A549 (cell line): ENCODE measurements around the gene NCLN. TPM values are rescaled to one million over a fixed set of nuclear protein-coding genes. Genes with fewer than 3 reads are reported as not detected.

ENCODE experiments used
- ATAC-seq, 2 experiments: fragments of 200-7000 bp in 1 of 2; fragments of >200 bp in 1 of 2; cut with Nextera tagmentation in 1 of 2; cut with Tn5 transposase in 1 of 2; 3 replicates each; pipeline versions ENCODE4 v1.8.0 to v1.9.1; 2018 to 2020; ENCODE audit warnings: mild to moderate bottlenecking in 1 of 2, moderate library complexity in 1 of 2
- CTCF ChIA-PET: fragments of 300-600 bp; sonication (Branson Sonifier 250); formaldehyde crosslinking; extraction: SDS; loops from one replicate; lab custom pipeline; 2021; ENCODE audit warnings: antibody characterized with exemption, inconsistent platforms; lab: Yijun Ruan, JAX
- POLR2A ChIA-PET: fragments of 350-600 bp; formaldehyde crosslinking; extraction: SDS; loops from one replicate; lab custom pipeline; 2021; ENCODE audit warnings: antibody characterized with exemption, inconsistent platforms; lab: Yijun Ruan, JAX
- DNase-seq, 2 experiments: peaks; one replicate each; pipeline versions ENCODE4 v3.0.0 to v3.0.0-alpha.2; 2011 to 2016; ENCODE audit warnings: low read depth in 1 of 2, low spot score in 1 of 2
- FAIRE-seq: peaks from 2 replicates; lab custom pipeline; 2011; peaks lifted over from hg19 to GRCh38; lab: Jason Lieb, UNC
- H3K27ac ChIP-seq, 2 experiments: fragments of >200 bp; sonication (Bioruptor Twin); formaldehyde crosslinking; 3 replicates each; pipeline ENCODE4 v1.5.1; 2016 to 2017
- H3K4me1 ChIP-seq: fragments of >200 bp; sonication (Bioruptor Twin); formaldehyde crosslinking; 3 replicates; pipeline ENCODE4 v1.6.1; 2016
- H3K4me2 ChIP-seq: fragments of >200 bp; sonication (Bioruptor Twin); formaldehyde crosslinking; 3 replicates; pipeline ENCODE4 v1.6.1; 2016
- H3K4me3 ChIP-seq: fragments of >200 bp; sonication (Bioruptor Twin); formaldehyde crosslinking; 3 replicates; pipeline ENCODE4 v1.5.1; 2016
- H3K9me3 ChIP-seq: fragments of >200 bp; sonication (Bioruptor Twin); formaldehyde crosslinking; 3 replicates; pipeline ENCODE4 v1.6.1; 2016
- BCL3 ChIP-seq: fragments of >200 bp; sonication (Bioruptor Twin); formaldehyde crosslinking; IDR thresholded peaks from 3 replicates; pipeline ENCODE4 v1.6.1; 2016
- CBX2 ChIP-seq: fragments of 200-600 bp; sonication (generic); IDR thresholded peaks from 2 replicates; pipeline ENCODE4 v1.6.1; 2016; ENCODE audit warnings: low read depth, mild to moderate bottlenecking, borderline replicate concordance
- CBX8 ChIP-seq: fragments of 200-600 bp; sonication (generic); IDR thresholded peaks from 2 replicates; pipeline ENCODE4 v1.6.1; 2016
- CHD2 ChIP-seq: fragments of 150-350 bp; IDR thresholded peaks from 2 replicates; pipeline ENCODE4 v1.6.1; 2014; ENCODE audit warnings: low read length; ENCODE audit not compliant: partially characterized antibody
- CHD4 ChIP-seq: fragments of 200-600 bp; sonication (generic); IDR thresholded peaks from 2 replicates; pipeline ENCODE4 v1.6.1; 2016; ENCODE audit warnings: antibody characterized with exemption, mild to moderate bottlenecking, borderline replicate concordance
- CTCF ChIP-seq: fragments of >200 bp; sonication (Bioruptor Twin); formaldehyde crosslinking; IDR thresholded peaks from 3 replicates; pipeline ENCODE4 v1.5.1; 2016
- E2F6 ChIP-seq: IDR thresholded peaks from 2 replicates; pipeline ENCODE4 v1.6.1; 2012; ENCODE audit warnings: low read depth, borderline replicate concordance
- ELK1 ChIP-seq: fragments of 150-350 bp; IDR thresholded peaks from 2 replicates; pipeline ENCODE4 v1.6.1; 2014; ENCODE audit warnings: low read depth, mild to moderate bottlenecking, low read length
- EP300 ChIP-seq, 2 experiments: fragments of >200 bp; sonication (Bioruptor Twin); formaldehyde crosslinking; IDR thresholded peaks; 2 replicates in 1 of 2; 3 replicates in 1 of 2; pipeline ENCODE4 v1.6.1; 2016 to 2017
- ESRRA ChIP-seq: fragments of 150-350 bp; IDR thresholded peaks from 2 replicates; pipeline ENCODE4 v1.6.1; 2014; ENCODE audit warnings: mild to moderate bottlenecking, low read length, borderline replicate concordance
- FOSL2 ChIP-seq, 2 experiments: fragments of 450-650 bp in 1 of 2; fragments of >200 bp in 1 of 2; sonication (Bioruptor Twin) in 1 of 2; formaldehyde crosslinking; IDR thresholded peaks; 2 replicates each; pipeline versions ENCODE4 v1.5.0 to v1.6.1; 2016 to 2020; ENCODE audit warnings: mild to moderate bottlenecking in 1 of 2, moderate library complexity in 1 of 2
- GATA3 ChIP-seq: IDR thresholded peaks from 2 replicates; pipeline ENCODE4 v1.6.1; 2012; ENCODE audit warnings: borderline replicate concordance
- HMGXB4 ChIP-seq: fragments of 250-450 bp; sonication (Bioruptor Pico); IDR thresholded peaks from 2 replicates; pipeline ENCODE4 v1.5.0; 2021; ENCODE audit warnings: mild to moderate bottlenecking, moderate library complexity, borderline replicate concordance
- HOXB5 ChIP-seq: fragments of 250-450 bp; sonication (Bioruptor Pico); IDR thresholded peaks from 2 replicates; pipeline ENCODE4 v1.5.0; 2020; ENCODE audit warnings: mild to moderate bottlenecking, moderate library complexity
- JUN ChIP-seq, 2 experiments: fragments of >200 bp; sonication (Bioruptor Twin); formaldehyde crosslinking; IDR thresholded peaks; 2 replicates in 1 of 2; 3 replicates in 1 of 2; pipeline ENCODE4 v1.6.1; 2016 to 2017
- KDM5A ChIP-seq: fragments of 200-600 bp; sonication (generic); IDR thresholded peaks from 2 replicates; pipeline ENCODE4 v1.6.1; 2016; ENCODE audit warnings: antibody characterized with exemption, mild to moderate bottlenecking
- MAX ChIP-seq: IDR thresholded peaks from 2 replicates; pipeline ENCODE4 v1.6.1; 2012
- NFE2L2 ChIP-seq: fragments of 150-350 bp; conservative IDR thresholded peaks from 2 replicates; pipeline ENCODE4 v1.6.1; 2014; ENCODE audit warnings: low read length
- NPAS2 ChIP-seq: fragments of 250-450 bp; sonication (Bioruptor Pico); IDR thresholded peaks from 2 replicates; pipeline ENCODE4 v1.8.0; 2022; ENCODE audit warnings: mild to moderate bottlenecking, moderate library complexity, borderline replicate concordance
- POLR2A ChIP-seq: IDR thresholded peaks from 2 replicates; pipeline ENCODE4 v1.6.1; 2012; ENCODE audit warnings: mild to moderate bottlenecking, low read length
- RFX5 ChIP-seq: fragments of 450-650 bp; IDR thresholded peaks from 2 replicates; pipeline ENCODE4 v1.7.1; 2014; ENCODE audit warnings: antibody characterized with exemption, mild to moderate bottlenecking, moderate library complexity
- RNF2 ChIP-seq: fragments of 200-600 bp; sonication (generic); IDR thresholded peaks from 2 replicates; pipeline ENCODE4 v1.6.1; 2016; ENCODE audit warnings: low read depth, mild to moderate bottlenecking, antibody characterized with exemption, moderate library complexity, borderline replicate concordance
- SREBF2 ChIP-seq: fragments of 450-650 bp; IDR thresholded peaks from 2 replicates; pipeline ENCODE4 v1.6.1; 2014; ENCODE audit warnings: mild to moderate bottlenecking, moderate library complexity
- TP53 ChIP-seq: fragments of 250-450 bp; sonication (Bioruptor Pico); IDR thresholded peaks from 2 replicates; pipeline ENCODE4 v1.5.0; 2021; ENCODE audit warnings: mild to moderate bottlenecking, moderate library complexity
- WGBS: methylation state at CpG from one replicate; pipeline ENCODE4 v1.1.6; 2017; ENCODE audit errors: missing lambda C conversion rate; 5-methylcytosine and 5-hydroxymethylcytosine counted together
- polyA plus RNA-seq, 4 experiments: library from polyadenylated mRNA; depleted of rRNA in 3 of 4; stranded (reverse); fragments of >200 nt; fragmentation: RNase III in 1 of 4; extraction: RNeasy Plus Mini Kit Qiagen cat#74134 plus additional on column Dnase treatment in 1 of 4; gene quantifications; 2 replicates in 3 of 4; 3 replicates in 1 of 4; pipeline ENCODE4 v1.2.3, GENCODE V29; 2011 to 2017

NCLN gene
- polyA plus RNA-seq, 2 of the 4 experiments (the other 2 are of a cell fraction): 22.8 to 58.5 TPM

GRCh38 chr19:3229888-3230496 lies 44.3 kb downstream of the NCLN start:
- no peaks in the 10 kb centered on the region for H3K9me3 ChIP-seq
- ChIA-PET POLR2A (no interaction called here), CTCF (interaction anchor here (1.4 to 2.5 kb wide), 4 partner anchors 27 to 75 kb away, joined by 3 to 9 read pairs (median 5); no protein-coding TSS in a partner anchor)
- H3K4me2 ChIP-seq: no peak overlapping the region
- no peak for FAIRE-seq
- no peak for ATAC-seq
- TF ChIP-seq FOSL2 (IDR thresholded peaks at IDR 0.05) (no peak), FOSL2 (CRISPR knock-in tag; IDR thresholded peaks at IDR 0.05) (no peak), HOXB5 (no peak), CBX2 (no peak), CHD2 (no peak)
- no peak overlapping the region for H3K27ac ChIP-seq
- H3K4me3 ChIP-seq: no peak overlapping the region
- H3K4me1 ChIP-seq: no peaks in the 10 kb centered on the region
- DNase-seq: no peak
- 37% methylated on average over 4 of the region's 4 CpGs for WGBS

- H3K9me3 ChIP-seq: no peaks in the 10 kb centered on the region
- CTCF ChIA-PET: interaction anchor here (0.9 to 2.5 kb wide), 2 partner anchors 18 to 43 kb away, joined by 3 to 9 read pairs; no protein-coding TSS in a partner anchor
- no peak overlapping the region for H3K4me2 ChIP-seq
- no peak for ATAC-seq
- H3K4me1 ChIP-seq: no peaks in the 10 kb centered on the region
- no peak for FAIRE-seq
- H3K27ac ChIP-seq: no peak overlapping the region
- no peak overlapping the region for H3K4me3 ChIP-seq
- WGBS: 5% methylated on average over 1 of the region's 1 CpG
- TF ChIP-seq FOSL2 (IDR thresholded peaks at IDR 0.05) (no peak), FOSL2 (CRISPR knock-in tag; IDR thresholded peaks at IDR 0.05) (no peak), RNF2 (no peak), ELK1 (no peak), CTCF (no peak), POLR2A (no peak), CHD4 (no peak), SREBF2 (no peak), EP300 (IDR thresholded peaks at IDR 0.05) (no peak), RFX5 (no peak), BCL3 (no peak), HOXB5 (no peak), NPAS2 (no peak), E2F6 (no peak)
- DNase-seq: no peak
- POLR2A ChIA-PET: no interaction called here
These were observed 45.6 kb downstream of the NCLN start for GRCh38 chr19:3231288-3231687.

- Histone ChIP-seq H3K4me2 (no peak overlapping the region), H3K9me3 (no peaks in the 10 kb centered on the region), H3K27ac (no peak overlapping the region), H3K4me1 (no peaks in the 10 kb centered on the region), H3K4me3 (no peak overlapping the region)
- FAIRE-seq (no peak), ATAC-seq (no peak), DNase-seq (no peak)
- WGBS: 26% methylated on average over 4 of the region's 4 CpGs
- CTCF ChIA-PET: interaction anchor here (1.0 to 1.3 kb wide), 3 partner anchors 8 to 282 kb away, joined by 3 to 6 read pairs (median 3); no protein-coding TSS in a partner anchor
- POLR2A ChIA-PET: no interaction called here
- TF ChIP-seq FOSL2 (IDR thresholded peaks at IDR 0.05) (no peak), FOSL2 (CRISPR knock-in tag; IDR thresholded peaks at IDR 0.05) (no peak), JUN (IDR thresholded peaks at IDR 0.05) (no peak), CBX2 (no peak), CBX8 (no peak), ESRRA (no peak), GATA3 (no peak), HMGXB4 (no peak), NFE2L2 (no peak), CHD2 (no peak), TP53 (CRISPR knock-in tag) (no peak), KDM5A (no peak), MAX (no peak)
These were observed 47.4 kb downstream of the NCLN start for GRCh38 chr19:3233116-3233515.
